Tibial nerve (tissue), 4 donors: Measurements from ENCODE around the gene PES1. TPM values are rescaled to one million over a fixed set of nuclear protein-coding genes. Genes with fewer than 3 reads are reported as not detected.

Experiments used
- DNase-seq, 2 donors: peaks; one replicate each; pipeline ENCODE4 v3.0.0-alpha.2; 2019; ENCODE audit warnings: low spot score in 2 of 2
- H3K27ac ChIP-seq, 4 donors: fragments of 200-600 bp; sonication (generic) in 3 of 4; one replicate each; pipeline ENCODE4 v1.5.1; 2017 to 2019; ENCODE audit warnings: mild to moderate bottlenecking in 1 of 4
- H3K27me3 ChIP-seq, 2 donors: fragments of 200-600 bp; sonication (generic) in 1 of 2; one replicate each; pipeline versions ENCODE4 v1.5.1 to v1.6.0; 2017 to 2019
- H3K36me3 ChIP-seq, 3 donors: fragments of 200-600 bp; sonication (generic); one replicate each; pipeline ENCODE4 v1.5.1; 2018 to 2019
- H3K4me1 ChIP-seq, 4 donors: fragments of 200-600 bp; sonication (generic) in 3 of 4; one replicate each; pipeline ENCODE4 v1.5.1; 2017 to 2019
- H3K4me3 ChIP-seq, 4 donors: fragments of 200-600 bp; sonication (generic) in 3 of 4; one replicate each; pipeline ENCODE4 v1.5.1; 2017 to 2019; ENCODE audit warnings: mild to moderate bottlenecking in 1 of 4, moderate library complexity in 1 of 4
- H3K9me3 ChIP-seq, 4 donors: fragments of 200-600 bp; sonication (generic) in 3 of 4; one replicate each; pipeline ENCODE4 v1.5.1; 2017 to 2019
- EP300 ChIP-seq, 2 donors: sonication (generic); formaldehyde crosslinking; IDR thresholded peaks; one replicate each; pipeline ENCODE4 v1.6.1; 2017; ENCODE audit warnings: antibody characterized with exemption in 2 of 2, mild to moderate bottlenecking in 1 of 2
- POLR2A ChIP-seq, 2 donors: fragments of 450-650 bp; IDR thresholded peaks; one replicate each; pipeline ENCODE4 v1.6.1; 2017; ENCODE audit warnings: antibody characterized with exemption in 2 of 2, mild to moderate bottlenecking in 2 of 2, moderate library complexity in 2 of 2
- WGBS, 2 donors: methylation state at CpG; one replicate each; pipeline ENCODE4 v1.1.5; 2018; 5-methylcytosine and 5-hydroxymethylcytosine counted together
- total RNA-seq, 4 donors: library from RNA; depleted of rRNA; stranded (reverse); fragments of >200 nt; gene quantifications; one replicate each; pipeline ENCODE4 v1.1.0, GENCODE V29; 2016
- TF ChIP-seq, protein P1 (sequence below), 5 experiments: fragments of 200-600 bp in 3 of 5; fragments of 450-650 bp in 2 of 5; sonication (generic) in 3 of 5; IDR thresholded peaks; one replicate each; pipeline ENCODE4 v1.5.1; 2016 to 2019; ENCODE audit warnings: antibody characterized with exemption in 5 of 5, mild to moderate bottlenecking in 3 of 5, moderate library complexity in 2 of 5

PES1 gene
- total RNA-seq, 4 donors from 2014 or later = 53.9 to 74.7 (median 70.3) TPM

DNA sequence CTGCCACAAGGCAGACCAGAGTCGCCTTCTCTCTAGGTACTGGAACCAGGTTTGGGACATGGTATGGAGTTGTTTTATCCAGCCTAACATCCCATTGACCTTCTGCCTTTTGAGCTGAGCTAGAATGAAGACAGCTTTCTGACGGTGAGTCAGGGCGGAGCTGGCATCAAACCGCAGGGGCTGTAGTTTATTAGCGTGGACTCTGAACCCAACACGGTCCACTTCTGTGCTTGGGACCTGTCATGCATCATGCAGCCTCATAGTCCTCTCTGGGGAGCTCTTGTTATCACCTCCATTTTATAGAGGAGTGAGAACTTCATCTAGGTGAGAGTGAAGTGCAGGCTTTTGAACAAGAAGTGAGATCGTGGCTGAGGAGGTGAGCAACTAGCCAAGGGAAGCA lies 25.6 kb downstream of the PES1 start:
- TF ChIP-seq POLR2A (IDR thresholded peaks at IDR 0.05) (no peak), EP300 (IDR thresholded peaks at IDR 0.05) (no peak)
- TF ChIP-seq, protein P1, sequence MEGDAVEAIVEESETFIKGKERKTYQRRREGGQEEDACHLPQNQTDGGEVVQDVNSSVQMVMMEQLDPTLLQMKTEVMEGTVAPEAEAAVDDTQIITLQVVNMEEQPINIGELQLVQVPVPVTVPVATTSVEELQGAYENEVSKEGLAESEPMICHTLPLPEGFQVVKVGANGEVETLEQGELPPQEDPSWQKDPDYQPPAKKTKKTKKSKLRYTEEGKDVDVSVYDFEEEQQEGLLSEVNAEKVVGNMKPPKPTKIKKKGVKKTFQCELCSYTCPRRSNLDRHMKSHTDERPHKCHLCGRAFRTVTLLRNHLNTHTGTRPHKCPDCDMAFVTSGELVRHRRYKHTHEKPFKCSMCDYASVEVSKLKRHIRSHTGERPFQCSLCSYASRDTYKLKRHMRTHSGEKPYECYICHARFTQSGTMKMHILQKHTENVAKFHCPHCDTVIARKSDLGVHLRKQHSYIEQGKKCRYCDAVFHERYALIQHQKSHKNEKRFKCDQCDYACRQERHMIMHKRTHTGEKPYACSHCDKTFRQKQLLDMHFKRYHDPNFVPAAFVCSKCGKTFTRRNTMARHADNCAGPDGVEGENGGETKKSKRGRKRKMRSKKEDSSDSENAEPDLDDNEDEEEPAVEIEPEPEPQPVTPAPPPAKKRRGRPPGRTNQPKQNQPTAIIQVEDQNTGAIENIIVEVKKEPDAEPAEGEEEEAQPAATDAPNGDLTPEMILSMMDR (IDR thresholded peaks at IDR 0.05) = no peak

GRCh38 chr22:30565341-30565740 lies 26.4 kb downstream of the PES1 start:
- no peak for TF ChIP-seq POLR2A (IDR thresholded peaks at IDR 0.05)
- no peak for TF ChIP-seq EP300 (IDR thresholded peaks at IDR 0.05)
- TF ChIP-seq, protein P1 (IDR thresholded peaks at IDR 0.05) = no peak
- WGBS, 2 donors = 88% methylated on average over 4 of the region's 4 CpGs
- no peak overlapping the region for H3K4me3 ChIP-seq
- no peaks in the 10 kb centered on the region for H3K27me3 ChIP-seq
- no peak for DNase-seq
- H3K9me3 ChIP-seq = no peaks in the 10 kb centered on the region
- H3K36me3 ChIP-seq = peaks cover 0 to 11% (median 0%) of the 10 kb centered on the region in 3 donors
- H3K27ac ChIP-seq = peak overlapping the region in 1 of 4 donors; percentile 35
- no peaks in the 10 kb centered on the region for H3K4me1 ChIP-seq

More for the DNA sequence above, 25.6 kb downstream of the PES1 start:
- H3K4me1 ChIP-seq = peaks cover 0 to 6% (median 0%) of the 10 kb centered on the region in 4 donors
- H3K27ac ChIP-seq = no peak overlapping the region
- no peaks in the 10 kb centered on the region for H3K27me3 ChIP-seq
- no peak for DNase-seq
- H3K9me3 ChIP-seq = no peaks in the 10 kb centered on the region
- H3K36me3 ChIP-seq = peaks cover 0 to 11% (median 0%) of the 10 kb centered on the region in 3 donors
- WGBS, 2 donors = 61 to 65% methylated on average over 7 of the region's 7 CpGs
- H3K4me3 ChIP-seq = no peak overlapping the region

GRCh38 chr22:30564761-30565119 lies 27.0 kb downstream of the PES1 start:
- Histone ChIP-seq H3K36me3 (peaks cover 0 to 11% (median 0%) of the 10 kb centered on the region in 3 donors), H3K9me3 (no peaks in the 10 kb centered on the region)
- WGBS, 2 donors = 19 to 31% methylated on average over 3 of the region's 3 CpGs

GRCh38 chr22:30564045-30564760 lies 27.5 kb downstream of the PES1 start:
- H3K27ac ChIP-seq = peak overlapping the region in 2 of 4 donors; percentile 11 to 30
- WGBS, 2 donors = 60 to 61% methylated on average over 7 to 8 of the region's 8 CpGs
- H3K36me3 ChIP-seq = peaks cover 0 to 11% (median 0%) of the 10 kb centered on the region in 3 donors
- TF ChIP-seq EP300 (IDR thresholded peaks at IDR 0.05) (no peak), POLR2A (IDR thresholded peaks at IDR 0.05) (no peak)
- TF ChIP-seq, protein P1 (IDR thresholded peaks at IDR 0.05) = no peak
- no peaks in the 10 kb centered on the region for H3K4me1 ChIP-seq
- H3K9me3 ChIP-seq = no peaks in the 10 kb centered on the region
- DNase-seq = no peak
- no peaks in the 10 kb centered on the region for H3K27me3 ChIP-seq
- H3K4me3 ChIP-seq = no peak overlapping the region

More at GRCh38 chr22:30564761-30565119, 27.0 kb downstream of the PES1 start:
- no peak for TF ChIP-seq POLR2A (IDR thresholded peaks at IDR 0.05)
- no peak for TF ChIP-seq EP300 (IDR thresholded peaks at IDR 0.05)
- TF ChIP-seq, protein P1 (IDR thresholded peaks at IDR 0.05) = no peak
- DNase-seq = no peak
- no peak overlapping the region for H3K4me3 ChIP-seq
- peak overlapping the region in 1 of 4 donors; percentile 30 for H3K27ac ChIP-seq
- H3K27me3 ChIP-seq = no peaks in the 10 kb centered on the region
- no peaks in the 10 kb centered on the region for H3K4me1 ChIP-seq

DNA sequence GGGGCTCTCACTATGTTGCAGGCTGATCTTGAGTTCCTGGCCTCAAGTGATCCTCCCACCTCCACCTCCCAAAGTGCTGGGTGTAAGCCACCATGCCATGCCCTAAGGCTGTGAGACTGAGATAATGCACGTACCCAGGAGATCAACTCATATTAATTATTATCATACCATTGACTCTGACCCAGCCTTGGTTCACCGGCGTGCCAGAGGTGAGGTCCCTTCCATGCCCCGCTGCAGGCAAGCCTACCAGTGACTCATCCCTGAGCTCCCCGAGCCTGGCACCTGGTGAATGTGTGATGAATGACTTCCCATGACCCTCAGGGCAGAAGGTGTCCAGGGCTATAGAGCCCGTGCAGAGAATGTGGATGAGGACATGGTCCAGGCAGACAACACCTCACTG lies 29.3 kb downstream of the PES1 start:
- Histone ChIP-seq H3K27me3 (no peaks in the 10 kb centered on the region), H3K4me1 (no peaks in the 10 kb centered on the region), H3K9me3 (no peaks in the 10 kb centered on the region), H3K36me3 (peaks cover 0 to 5% (median 0%) of the 10 kb centered on the region in 3 donors), H3K4me3 (no peak overlapping the region), H3K27ac (no peak overlapping the region)
- 88% methylated on average over 6 of the region's 6 CpGs for WGBS, 2 donors
- no peak for DNase-seq
- TF ChIP-seq EP300 (IDR thresholded peaks at IDR 0.05) (no peak), POLR2A (IDR thresholded peaks at IDR 0.05) (no peak)
- TF ChIP-seq, protein P1 (IDR thresholded peaks at IDR 0.05) = no peak
